LNCaP clone FGC (cell line): ENCODE measurements around the gene ZBTB20.

ENCODE experiments used
- DNase-seq: peaks from one replicate; pipeline ENCODE4 v3.0.0-alpha.2; 2011; ENCODE audit warnings: low read depth
- H3K4me3 ChIP-seq: 2 replicates; pipeline ENCODE4 v1.5.1; 2011; ENCODE audit warnings: mild to moderate bottlenecking, low read depth, low read length, control low read depth
- TF ChIP-seq, protein P1 (sequence below): IDR thresholded peaks from 2 replicates; pipeline ENCODE4 v1.5.1; 2012; ENCODE audit warnings: mild to moderate bottlenecking; ENCODE audit not compliant: control insufficient read depth, insufficient read depth; ENCODE audit errors: extremely low read depth

ZBTB20 gene

GRCh38 chr3:114622001-114622400, 525.1 kb downstream of the ZBTB20 start:
- TF ChIP-seq, protein P1, sequence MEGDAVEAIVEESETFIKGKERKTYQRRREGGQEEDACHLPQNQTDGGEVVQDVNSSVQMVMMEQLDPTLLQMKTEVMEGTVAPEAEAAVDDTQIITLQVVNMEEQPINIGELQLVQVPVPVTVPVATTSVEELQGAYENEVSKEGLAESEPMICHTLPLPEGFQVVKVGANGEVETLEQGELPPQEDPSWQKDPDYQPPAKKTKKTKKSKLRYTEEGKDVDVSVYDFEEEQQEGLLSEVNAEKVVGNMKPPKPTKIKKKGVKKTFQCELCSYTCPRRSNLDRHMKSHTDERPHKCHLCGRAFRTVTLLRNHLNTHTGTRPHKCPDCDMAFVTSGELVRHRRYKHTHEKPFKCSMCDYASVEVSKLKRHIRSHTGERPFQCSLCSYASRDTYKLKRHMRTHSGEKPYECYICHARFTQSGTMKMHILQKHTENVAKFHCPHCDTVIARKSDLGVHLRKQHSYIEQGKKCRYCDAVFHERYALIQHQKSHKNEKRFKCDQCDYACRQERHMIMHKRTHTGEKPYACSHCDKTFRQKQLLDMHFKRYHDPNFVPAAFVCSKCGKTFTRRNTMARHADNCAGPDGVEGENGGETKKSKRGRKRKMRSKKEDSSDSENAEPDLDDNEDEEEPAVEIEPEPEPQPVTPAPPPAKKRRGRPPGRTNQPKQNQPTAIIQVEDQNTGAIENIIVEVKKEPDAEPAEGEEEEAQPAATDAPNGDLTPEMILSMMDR, result no peak
- H3K4me3 ChIP-seq, result no peak overlapping the region
- DNase-seq, result no peak

DNA sequence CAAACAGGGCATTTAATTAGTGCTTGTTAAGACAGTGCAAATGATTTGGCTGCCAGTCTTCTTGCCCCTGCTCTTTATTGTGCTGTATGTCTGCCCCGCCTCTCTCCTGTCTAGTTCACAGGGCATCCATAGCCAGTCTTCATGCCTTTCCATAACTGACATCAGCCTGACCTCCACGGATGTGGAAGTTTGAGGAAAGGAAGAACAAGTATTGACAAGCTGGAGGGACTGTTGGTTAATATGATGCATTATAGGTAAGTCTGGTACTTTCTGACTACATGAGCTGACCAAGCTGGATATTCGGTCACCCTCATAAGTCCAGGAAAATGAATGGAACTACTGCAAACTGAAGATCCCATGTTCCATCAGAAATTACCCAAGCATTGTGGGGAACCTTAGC, 527.3 kb downstream of the ZBTB20 start:
- no peak overlapping the region for H3K4me3 ChIP-seq
- TF ChIP-seq, protein P1, result no peak
- no peak for DNase-seq

DNA sequence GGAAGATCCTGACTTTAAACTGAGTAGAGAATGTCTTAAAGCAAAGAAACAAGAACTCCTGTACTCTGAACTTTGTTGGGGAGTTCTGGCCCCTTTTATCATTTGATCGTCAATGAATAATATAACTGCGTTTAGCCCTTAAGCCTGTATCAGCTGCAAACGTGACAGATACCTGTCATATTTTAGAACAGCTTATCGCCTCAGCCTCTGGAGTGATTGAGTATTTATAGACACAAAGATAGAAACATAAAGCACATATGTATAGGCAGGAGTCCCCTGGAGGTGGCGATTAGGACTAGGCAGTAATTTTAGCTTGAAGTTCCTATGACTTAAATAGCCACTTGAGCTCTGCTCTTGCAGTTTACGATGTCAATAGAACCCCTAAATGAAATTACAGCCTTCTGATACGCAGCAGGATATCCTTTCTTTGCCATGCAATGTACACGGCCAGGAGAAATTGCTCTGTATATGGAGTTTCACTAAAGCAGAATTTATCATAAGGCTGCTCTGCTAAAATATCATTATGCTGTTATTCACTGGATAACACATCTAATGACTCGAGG, 531.5 kb downstream of the ZBTB20 start:
- TF ChIP-seq, protein P1, result no peak
- H3K4me3 ChIP-seq, result no peak overlapping the region
- no peak for DNase-seq

- no peak overlapping the region for H3K4me3 ChIP-seq
- no peak for DNase-seq
- TF ChIP-seq, protein P1, result no peak
Measured at GRCh38 chr3:114609973-114610630, 537.0 kb downstream of the ZBTB20 start.

DNA sequence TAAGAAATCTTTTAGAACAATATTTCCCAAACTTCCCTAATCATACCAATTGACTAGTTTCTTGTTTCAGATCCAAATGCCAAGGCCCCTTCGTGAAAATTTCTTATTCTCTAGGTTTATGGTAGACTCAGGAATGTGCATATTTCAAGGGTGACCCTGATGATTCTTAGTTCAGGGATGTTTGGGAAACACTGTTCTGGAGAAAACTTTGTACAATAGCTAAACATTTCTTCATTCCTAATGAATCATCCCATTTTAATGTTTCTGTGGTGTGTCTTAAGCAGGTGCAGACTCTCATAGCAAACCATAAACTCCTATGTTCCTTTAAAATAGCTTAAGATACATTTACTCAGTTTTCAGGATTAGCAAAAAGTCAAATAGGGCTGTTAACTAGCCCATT, 538.8 kb downstream of the ZBTB20 start:
- no peak overlapping the region for H3K4me3 ChIP-seq
- DNase-seq, result no peak
- TF ChIP-seq, protein P1, result no peak

DNA sequence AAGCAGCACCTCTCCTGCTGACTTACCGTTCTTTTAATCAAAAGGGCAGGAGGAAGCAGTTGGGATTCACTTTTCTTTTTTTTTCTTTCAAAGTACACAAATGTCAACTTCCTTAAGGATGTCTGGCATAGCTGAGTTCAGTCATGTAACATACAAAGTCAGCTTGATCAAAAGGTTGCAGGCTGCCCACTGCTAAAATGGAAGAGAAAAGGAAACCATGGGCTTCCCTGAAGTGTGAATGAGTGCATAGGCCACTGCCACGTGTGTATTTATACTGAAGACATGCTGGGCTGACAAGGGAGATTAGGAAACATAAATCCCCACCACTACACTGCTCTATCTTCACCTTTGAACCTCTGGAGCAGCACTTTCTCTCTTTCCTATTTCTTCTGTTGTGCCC, 540.8 kb downstream of the ZBTB20 start:
- DNase-seq, result no peak
- H3K4me3 ChIP-seq, result no peak overlapping the region
- TF ChIP-seq, protein P1, result no peak

GRCh38 chr3:114600571-114600970, 546.5 kb downstream of the ZBTB20 start:
- H3K4me3 ChIP-seq, result no peak overlapping the region
- DNase-seq, result no peak
- TF ChIP-seq, protein P1, result no peak
